ENCODE measurements around the gene ATP8A2.

The ATP8A2 gene

GRCh38 chr13:25844559-25845434 is 473.0 kb downstream of the ATP8A2 start:
- no peak overlapping the region for H3K4me3 ChIP-seq (ENCODE audit: low read length)
- TF ChIP-seq, protein P1, sequence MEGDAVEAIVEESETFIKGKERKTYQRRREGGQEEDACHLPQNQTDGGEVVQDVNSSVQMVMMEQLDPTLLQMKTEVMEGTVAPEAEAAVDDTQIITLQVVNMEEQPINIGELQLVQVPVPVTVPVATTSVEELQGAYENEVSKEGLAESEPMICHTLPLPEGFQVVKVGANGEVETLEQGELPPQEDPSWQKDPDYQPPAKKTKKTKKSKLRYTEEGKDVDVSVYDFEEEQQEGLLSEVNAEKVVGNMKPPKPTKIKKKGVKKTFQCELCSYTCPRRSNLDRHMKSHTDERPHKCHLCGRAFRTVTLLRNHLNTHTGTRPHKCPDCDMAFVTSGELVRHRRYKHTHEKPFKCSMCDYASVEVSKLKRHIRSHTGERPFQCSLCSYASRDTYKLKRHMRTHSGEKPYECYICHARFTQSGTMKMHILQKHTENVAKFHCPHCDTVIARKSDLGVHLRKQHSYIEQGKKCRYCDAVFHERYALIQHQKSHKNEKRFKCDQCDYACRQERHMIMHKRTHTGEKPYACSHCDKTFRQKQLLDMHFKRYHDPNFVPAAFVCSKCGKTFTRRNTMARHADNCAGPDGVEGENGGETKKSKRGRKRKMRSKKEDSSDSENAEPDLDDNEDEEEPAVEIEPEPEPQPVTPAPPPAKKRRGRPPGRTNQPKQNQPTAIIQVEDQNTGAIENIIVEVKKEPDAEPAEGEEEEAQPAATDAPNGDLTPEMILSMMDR (IDR thresholded peaks at IDR 0.05; ENCODE audit: insufficient read depth, low read depth, low read length, missing control alignments) = no peak
- no peak for DNase-seq (ENCODE audit: low read depth)

- H3K4me3 ChIP-seq (ENCODE audit: low read length) = no peak overlapping the region
- peak; percentile 50 for DNase-seq (ENCODE audit: low read depth)
- TF ChIP-seq, protein P1 (IDR thresholded peaks at IDR 0.05; ENCODE audit: insufficient read depth, low read depth, low read length, missing control alignments) = no peak
Measured at GRCh38 chr13:25846222-25846984, 474.6 kb downstream of the ATP8A2 start.

DNA sequence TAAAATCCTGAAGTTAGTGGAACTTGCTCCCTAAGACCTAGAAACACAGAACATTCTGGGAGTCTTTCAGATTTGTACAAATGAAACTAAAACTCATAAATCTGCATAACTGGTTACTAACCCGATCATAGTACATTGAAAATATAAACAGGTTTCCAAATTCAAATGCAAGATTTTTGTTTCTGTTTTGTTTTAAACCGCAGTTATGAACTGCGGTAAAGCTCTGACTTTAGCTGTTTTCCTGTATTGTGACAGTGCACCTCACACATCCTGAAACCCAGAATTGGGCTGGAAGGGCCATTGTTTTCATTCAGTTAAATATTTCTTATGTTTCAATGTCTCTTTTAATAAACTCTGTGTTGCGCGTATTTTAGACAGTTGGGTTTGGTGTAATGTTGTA is 475.4 kb downstream of the ATP8A2 start:
- H3K4me3 ChIP-seq (ENCODE audit: low read length) = no peak overlapping the region
- no peak for DNase-seq (ENCODE audit: low read depth)

DNA sequence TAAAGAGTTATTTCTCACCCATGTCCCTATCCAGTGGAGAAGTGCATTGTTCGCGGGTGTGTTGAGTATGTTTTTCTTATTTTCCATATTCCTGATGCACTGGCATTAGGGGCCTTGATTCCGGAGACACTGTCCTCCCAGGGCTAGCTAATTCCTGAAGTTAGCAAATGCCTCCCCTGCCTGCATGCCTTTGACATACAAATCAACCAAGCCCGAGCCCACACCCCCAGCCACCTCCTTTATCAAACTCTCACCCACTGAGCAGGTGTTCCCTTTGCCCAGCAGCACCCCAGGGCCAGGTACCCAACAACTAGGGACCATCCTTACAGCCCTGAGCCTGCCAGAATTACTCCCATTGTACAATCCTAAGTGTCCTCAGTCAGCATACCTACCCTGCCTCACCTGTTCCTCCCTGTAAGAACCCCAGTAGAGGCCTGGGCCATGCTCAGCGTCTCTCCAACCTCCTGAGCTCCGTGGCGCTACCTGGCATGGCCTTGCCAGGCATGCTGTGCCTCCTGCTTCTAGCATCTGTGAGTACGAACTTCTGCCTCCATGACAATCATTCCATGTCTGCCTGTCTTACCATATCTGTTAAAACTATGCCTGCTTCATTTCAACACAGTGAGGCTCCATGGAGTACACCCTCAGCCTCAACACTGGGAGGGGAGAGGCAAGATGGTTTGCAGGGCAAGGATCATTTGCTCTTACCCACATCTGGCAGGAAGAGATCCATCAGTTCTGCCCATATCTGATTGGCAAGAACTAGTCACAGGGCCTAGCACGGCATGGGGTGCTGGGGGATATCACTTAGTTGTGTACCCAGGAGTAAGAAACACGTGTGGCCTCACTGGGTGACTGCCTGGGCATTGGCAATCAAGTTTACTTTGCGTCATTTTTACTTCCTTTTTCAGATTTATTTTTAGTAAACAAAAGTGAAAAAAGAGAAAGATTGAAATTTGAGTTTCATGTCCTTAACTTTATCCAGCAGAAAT is 476.2 kb downstream of the ATP8A2 start:
- no peak for DNase-seq (ENCODE audit: low read depth)
- no peak overlapping the region for H3K4me3 ChIP-seq (ENCODE audit: low read length)
- TF ChIP-seq, protein P1 (IDR thresholded peaks at IDR 0.05; ENCODE audit: insufficient read depth, low read depth, low read length, missing control alignments) = no peak

More for the DNA sequence above, 475.4 kb downstream of the ATP8A2 start:
- TF ChIP-seq, protein P1 (IDR thresholded peaks at IDR 0.05; ENCODE audit: insufficient read depth, low read depth, low read length, missing control alignments) = no peak

DNA sequence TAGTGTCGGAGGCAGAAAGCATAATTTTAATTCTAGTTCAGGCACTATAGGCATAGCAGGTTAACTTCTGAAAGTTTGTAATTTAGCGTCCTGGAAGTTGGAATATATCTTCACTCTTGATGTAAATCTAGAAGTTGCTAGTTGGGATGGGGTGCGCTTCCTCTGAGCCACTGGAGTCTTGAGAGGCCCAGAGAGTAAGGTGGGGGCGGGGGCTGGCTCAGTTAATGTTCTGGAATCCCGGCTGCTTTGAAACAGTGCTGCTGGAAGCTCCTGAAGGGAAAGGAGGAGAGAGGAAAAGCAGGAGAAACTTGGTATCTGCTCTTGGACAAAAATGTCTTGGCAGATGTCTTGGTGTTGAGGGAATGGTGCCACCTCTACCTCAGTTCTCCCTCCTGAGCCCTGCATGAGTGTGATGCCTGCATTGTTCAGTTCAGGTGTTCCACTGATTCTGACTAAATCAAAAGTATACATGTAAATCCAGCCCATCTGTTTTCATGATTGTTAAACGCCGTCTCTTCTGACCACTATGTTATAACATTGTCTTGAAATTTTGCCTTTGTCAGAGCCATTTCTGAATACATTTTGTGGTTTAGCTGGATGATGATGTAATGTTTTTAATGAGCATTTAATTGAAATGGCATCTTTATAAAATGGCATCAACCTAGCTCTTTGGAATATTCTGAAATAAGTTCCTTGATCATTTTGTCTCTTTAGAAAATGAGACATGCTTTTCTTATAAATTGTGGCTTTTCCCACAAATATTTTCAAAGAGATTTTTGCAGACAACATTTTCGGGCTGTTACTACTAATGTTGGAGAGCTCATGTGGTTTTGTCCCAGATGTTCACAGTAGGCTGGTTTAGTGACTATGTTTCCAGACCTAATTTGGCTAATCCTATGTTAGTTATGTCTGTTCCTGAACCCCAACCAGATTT is 477.3 kb downstream of the ATP8A2 start:
- H3K4me3 ChIP-seq (ENCODE audit: low read length) = no peak overlapping the region
- no peak for DNase-seq (ENCODE audit: low read depth)
- TF ChIP-seq, protein P1 (IDR thresholded peaks at IDR 0.05; ENCODE audit: insufficient read depth, low read depth, low read length, missing control alignments) = no peak
